GM12865 (cell line): ENCODE data around the gene KDM2B.
A peak's percentile ranks its signal among the peaks of the same experiment; 100 is the strongest.

ENCODE experiments used
- DNase-seq: peaks from one replicate; pipeline ENCODE4 v3.0.0; 2010; ENCODE audit warnings: low read depth
- H3K4me3 ChIP-seq: 2 replicates; pipeline ENCODE4 v1.5.1; 2011; ENCODE audit warnings: mild to moderate bottlenecking, low read depth, low read length, control low read depth
- CTCF ChIP-seq: IDR thresholded peaks from 2 replicates; pipeline ENCODE4 v1.5.1; 2011; ENCODE audit warnings: low read length, control low read depth, low read depth, inconsistent platforms; ENCODE audit not compliant: insufficient read depth; ENCODE audit errors: missing control alignments

The KDM2B gene

DNA sequence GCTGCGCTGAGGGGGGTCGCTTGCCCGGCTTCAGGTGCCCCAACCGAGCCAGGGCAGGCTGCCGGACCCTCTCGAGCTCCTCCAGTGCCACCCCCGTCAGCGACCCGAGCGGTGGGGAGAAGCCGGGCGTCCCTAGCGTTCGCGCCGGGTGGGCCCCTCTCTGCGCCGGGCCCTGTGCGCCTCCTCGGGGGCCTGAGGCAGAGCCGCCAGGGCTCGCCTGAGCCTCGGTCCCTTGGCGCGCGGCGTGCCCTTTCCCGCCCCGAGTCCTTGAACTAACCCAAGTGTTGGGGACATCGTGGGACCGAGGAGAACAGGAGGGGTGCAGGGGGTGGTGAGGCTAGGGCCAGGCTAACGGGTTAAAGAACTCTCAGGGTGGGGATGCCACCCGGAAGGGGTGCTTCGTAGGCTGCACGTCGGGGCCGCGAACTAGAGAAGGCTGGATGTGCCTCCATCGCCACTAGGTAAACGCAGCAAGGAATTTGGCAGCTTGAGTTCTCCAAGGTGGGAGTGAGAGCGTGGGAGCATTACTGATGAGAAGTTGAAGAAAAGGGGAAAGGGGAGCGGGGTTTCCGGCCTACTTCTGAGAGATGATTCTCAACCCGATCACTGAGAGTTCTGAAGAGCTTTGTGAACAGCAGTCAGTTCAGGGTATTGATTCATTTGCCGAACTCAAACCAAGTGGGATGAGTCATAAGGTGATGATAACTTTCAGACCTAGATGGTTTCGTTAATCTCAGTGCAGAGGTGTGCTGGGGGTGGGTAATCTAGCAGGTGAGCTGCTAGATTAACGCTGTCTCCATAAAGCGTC, 180.3 kb downstream of the KDM2B start:
- TF ChIP-seq CTCF = no peak
- peak overlapping the region; percentile 97 for H3K4me3 ChIP-seq
- DNase-seq = peak; percentile 90

DNA sequence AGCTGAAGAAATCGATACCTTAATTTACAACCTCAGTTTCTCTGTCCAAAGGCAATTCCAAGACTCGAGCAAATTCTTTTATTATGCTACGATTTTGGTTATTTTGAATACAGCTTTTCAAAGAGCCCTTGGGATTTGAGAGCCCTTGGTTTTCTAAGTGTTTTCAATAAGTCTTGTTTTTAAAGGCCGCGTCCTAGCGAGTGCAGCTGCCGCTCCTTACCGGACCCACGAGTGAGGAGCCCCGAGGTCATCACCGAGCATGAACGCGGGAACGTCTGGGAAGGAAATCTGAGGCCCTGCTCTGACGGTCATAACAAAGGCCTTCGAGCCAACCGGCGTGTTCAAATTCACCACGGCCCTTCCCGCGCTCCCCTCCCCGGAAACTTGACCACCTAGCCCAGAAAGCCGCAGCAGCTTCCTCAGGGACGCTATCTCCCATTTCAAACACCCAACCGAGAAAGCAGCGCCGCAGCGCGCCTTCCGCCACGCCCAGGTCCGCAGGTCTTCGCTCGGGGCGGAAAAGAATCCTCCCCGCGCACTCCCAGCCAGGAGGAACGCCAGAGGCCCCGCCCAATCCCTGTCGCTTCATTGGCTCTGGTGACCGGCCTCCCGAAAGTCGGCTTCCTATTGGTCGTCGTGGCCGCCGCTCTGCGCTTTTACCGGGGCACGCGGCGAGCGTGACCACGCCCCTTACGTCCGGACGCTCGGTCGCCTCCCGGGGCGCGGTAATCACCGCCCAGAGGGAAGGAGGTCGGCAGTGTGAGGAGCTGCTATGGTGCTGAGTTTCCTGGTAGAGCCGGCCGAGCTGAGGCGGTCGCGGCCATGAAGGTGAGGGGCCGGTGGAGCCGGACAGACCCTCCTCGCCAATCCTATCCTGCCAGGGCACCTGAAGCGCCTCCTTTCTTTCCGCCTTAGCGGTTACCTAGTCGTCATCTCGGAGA, 181.2 kb downstream of the KDM2B start, which contains the start of gene RNF34:
Gene RNF34 (plus strand): TSS at position 728 of the 941 bp plus-strand sequence. CDS start 95 bp downstream, at position 823.
- peak within 1 kb of the TSS; percentile 97 for H3K4me3 ChIP-seq
- peak; percentile 99 for DNase-seq
- no peak for TF ChIP-seq CTCF

- TF ChIP-seq CTCF = no peak
- DNase-seq = no peak
- no peak overlapping the region for H3K4me3 ChIP-seq
Observed at GRCh38 chr12:121398355-121398754, 182.5 kb downstream of the KDM2B start.

DNA sequence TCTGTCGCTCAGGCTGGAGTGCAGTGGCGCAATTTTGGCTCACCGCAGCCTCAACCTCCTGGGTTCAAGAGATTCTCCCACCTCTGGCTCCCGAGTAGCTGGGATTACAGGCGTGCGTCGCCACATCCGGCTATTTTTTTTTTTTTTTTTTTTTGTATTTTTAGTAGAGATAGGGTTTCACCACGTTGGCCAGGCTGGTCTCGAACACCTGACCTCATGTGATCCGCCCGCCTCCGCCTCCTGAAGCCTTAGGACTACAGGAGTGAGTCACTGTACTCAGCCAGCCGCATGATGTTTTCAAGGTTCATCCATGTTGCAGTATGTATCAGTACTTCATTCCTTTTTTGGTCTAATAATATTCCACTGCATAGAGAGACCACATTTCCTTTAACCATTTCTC, 183.3 kb downstream of the KDM2B start:
- no peak for DNase-seq
- no peak for TF ChIP-seq CTCF
- H3K4me3 ChIP-seq = no peak overlapping the region

DNA sequence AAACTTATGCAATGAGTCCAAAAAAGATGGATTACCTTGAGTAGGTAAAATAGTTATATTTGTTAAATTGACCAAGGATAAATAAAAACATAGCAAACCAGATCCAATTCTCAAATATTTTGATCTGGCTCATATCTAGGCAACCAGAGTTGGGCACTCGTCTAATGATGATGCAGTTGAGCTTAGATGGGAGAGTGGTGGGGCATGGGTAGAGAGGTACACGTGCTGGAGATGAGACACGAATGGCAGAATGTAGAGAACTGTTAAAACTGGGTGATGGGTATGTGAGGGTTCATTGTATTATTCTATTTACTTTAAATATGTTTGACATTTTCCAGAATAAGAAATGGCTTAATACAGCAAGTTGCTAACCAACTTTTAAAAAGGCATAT, 188.5 kb downstream of the KDM2B start:
- no peak overlapping the region for H3K4me3 ChIP-seq
- TF ChIP-seq CTCF = no peak
- DNase-seq = no peak

- no peak for TF ChIP-seq CTCF
- peak; percentile 78 for DNase-seq
- H3K4me3 ChIP-seq = no peak overlapping the region
Observed at GRCh38 chr12:121391619-121392324, 189.1 kb downstream of the KDM2B start.
